GM12874 (cell line): ENCODE results near the gene ADAMTS9.

Experiments used
- TF ChIP-seq, protein P1 (sequence below): IDR thresholded peaks from 2 replicates; pipeline ENCODE4 v1.5.1; 2011; ENCODE audit warnings: low read depth, mild to moderate bottlenecking, control low read depth, low read length, moderate library complexity; ENCODE audit not compliant: insufficient read depth

Gene ADAMTS9

DNA sequence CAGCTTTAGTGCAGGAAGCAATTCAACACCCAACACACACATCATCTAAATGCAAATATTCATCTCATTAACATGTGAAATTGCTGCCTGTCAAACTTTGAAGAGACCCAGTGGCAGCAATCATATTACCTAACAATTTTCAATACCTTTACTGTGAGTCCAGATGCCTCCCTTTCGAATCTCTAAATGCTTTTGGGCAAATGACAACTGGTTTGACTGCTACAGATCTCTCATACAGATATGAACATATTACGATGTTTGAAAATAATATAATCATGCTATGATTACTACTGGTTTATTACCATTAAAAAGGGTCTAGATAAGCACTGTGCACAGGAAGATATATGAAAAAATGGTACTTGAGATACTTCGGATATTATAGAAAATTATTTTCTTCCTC is 137.9 kb downstream of the ADAMTS9 start:
- TF ChIP-seq, protein P1, sequence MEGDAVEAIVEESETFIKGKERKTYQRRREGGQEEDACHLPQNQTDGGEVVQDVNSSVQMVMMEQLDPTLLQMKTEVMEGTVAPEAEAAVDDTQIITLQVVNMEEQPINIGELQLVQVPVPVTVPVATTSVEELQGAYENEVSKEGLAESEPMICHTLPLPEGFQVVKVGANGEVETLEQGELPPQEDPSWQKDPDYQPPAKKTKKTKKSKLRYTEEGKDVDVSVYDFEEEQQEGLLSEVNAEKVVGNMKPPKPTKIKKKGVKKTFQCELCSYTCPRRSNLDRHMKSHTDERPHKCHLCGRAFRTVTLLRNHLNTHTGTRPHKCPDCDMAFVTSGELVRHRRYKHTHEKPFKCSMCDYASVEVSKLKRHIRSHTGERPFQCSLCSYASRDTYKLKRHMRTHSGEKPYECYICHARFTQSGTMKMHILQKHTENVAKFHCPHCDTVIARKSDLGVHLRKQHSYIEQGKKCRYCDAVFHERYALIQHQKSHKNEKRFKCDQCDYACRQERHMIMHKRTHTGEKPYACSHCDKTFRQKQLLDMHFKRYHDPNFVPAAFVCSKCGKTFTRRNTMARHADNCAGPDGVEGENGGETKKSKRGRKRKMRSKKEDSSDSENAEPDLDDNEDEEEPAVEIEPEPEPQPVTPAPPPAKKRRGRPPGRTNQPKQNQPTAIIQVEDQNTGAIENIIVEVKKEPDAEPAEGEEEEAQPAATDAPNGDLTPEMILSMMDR, result no peak

DNA sequence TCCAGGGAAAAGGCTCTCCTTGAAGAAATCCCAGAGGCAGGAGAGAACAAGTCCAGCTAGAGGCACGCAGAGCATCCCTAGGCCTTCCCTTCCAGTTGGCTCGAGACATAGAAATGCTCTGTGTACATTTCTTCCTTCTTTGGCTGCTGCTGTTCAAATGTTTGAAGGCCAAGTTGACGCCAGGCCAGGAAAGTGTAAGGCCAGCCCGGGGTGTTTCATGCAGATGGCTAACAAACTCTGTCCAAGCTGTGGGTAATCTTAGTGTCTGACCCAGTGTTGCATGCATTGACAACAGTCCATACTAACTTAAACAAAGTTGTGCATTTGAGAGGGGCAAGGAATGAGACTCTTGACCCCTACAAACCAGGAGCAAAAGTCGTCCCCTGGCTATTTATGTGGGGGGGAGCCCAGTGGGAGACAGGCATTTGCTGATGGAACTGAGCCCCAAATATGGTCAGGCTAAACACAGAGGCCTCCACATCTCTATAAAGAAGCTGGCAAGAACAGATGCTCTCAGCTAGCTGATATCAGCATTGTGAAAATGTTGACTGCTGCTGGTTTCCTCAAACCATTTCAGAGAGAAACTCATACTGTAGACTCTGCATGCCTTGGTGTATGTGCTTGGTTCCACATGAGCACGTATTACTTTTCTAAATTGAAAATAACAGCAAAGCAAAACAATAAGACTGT is 139.5 kb downstream of the ADAMTS9 start:
- TF ChIP-seq, protein P1, result no peak

DNA sequence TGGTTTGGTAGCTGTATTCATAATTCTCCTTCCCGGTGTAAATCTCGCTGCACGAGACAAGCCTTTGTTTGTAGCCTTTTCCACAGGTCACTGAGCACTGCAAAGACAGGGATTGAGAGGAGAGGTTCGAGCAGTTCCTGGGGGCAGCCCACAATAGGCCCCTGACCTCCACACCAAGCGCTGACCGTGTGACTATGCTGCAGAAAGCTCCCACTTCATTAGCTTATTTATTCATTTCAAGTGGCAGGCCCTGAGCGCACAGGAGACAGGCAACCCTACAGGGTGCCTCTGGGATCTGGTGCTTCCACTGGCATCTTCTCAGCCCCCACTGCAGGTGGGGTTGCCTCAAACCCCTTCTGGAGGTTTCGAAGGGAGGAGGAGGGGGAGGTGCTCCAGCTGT is 140.9 kb downstream of the ADAMTS9 start:
- TF ChIP-seq, protein P1, result no peak

DNA sequence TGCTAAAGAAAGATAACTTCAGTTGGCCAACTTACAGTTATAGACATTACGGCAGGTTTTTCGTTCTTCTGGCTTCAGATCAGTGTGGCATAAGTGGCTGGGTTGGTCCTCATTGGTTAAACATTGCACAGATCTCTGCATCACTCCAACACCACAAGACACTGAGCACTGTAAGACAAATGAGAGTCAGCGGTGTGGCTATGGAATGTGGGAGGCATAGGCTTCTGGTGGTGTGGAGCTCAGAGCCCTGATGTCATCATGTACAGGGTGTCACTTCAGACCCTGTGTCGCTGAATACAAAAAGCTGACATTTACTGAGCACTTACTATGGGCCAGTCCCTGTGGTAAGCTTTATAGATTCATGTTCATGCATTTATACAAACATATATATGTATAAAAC is 146.0 kb downstream of the ADAMTS9 start:
- TF ChIP-seq, protein P1, result no peak

DNA sequence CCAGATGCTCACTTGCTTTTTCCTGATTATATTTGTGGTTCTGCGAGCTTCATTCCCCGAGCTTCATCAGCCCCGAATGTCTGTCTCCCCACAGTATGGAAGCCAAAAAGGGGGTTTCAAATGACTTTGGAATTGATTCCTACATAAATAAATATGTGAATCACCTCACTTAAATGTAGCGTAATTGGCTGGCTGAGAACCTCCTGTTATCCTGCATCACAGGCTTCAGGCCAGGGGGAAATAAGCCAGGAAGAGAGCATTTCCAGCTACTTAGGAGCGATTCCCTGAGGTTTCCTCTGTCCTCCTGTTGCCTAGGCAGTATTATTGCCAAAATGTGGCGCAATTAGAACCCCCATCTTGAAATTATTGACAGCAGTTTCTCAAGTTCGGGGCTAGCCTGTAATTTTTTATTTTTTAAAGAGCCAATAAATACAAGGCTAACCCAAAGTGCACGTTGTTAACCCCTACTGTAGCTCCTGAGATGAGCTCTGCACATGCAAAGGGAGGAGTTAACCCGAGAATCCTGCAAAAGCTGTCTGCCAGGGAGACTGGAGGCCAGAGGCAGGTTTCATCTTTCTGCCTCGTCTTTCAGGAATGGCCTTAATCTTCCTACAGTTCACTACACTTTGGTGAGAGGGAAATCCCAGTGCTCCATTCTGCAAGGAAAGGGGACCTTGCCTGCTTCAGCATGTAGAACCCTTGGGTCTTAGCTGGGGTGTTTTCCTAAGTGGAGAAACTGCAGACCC is 148.2 kb downstream of the ADAMTS9 start:
- TF ChIP-seq, protein P1, result no peak

DNA sequence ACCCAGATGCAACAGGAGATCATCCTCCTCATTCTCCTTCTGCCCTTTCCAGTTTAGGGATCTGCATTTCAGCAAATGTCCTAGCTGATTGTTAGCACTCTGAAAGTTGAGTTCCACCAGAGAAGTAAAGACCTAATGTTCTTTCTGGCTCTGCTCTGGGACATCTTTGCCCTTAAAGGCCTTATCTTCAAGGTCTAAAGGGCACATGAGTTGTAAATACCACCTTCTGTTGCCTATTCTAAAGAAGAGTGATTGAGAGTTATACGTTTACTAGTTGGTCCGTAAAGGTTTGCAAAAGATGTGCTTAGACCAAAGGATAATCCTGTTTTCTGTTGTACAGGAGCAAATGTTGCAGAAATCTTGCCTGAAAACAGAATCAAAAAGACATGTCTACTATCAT is 151.6 kb downstream of the ADAMTS9 start:
- TF ChIP-seq, protein P1, result no peak

DNA sequence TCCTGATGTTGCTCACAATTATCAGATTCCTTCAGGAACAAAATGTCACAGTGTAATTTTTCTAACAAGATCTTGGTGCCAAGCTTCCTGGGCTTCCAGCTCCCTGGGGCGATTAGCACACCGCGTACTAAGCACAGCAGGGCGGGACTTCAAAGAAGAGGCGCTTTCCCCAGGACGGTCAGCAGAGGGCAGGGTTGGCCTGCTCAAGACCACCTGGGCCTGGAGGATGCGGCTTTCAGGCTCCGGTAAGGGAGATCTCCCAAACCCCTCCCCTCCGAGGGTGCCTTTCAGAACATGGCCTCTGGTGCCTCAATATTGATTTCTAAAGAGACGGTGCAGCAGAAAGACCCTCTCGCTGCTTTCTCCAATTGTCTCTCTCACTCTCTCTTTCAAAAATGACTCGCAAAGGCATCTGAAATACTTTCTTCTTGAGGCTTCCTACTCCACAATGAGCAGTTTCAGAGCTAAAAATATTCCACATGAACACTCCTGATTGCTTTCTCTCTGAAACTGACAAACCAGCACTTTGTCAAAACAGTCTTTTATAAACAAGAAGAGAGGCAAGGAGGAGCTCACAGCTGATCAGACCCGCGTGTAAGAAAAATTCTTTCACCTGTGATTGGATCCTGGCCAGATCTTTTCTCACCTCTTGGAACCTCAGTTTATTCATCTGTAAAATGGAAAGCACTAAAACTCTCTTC is 154.0 kb downstream of the ADAMTS9 start:
- TF ChIP-seq, protein P1, result peak; percentile 84
